HepG2 (cell line): Measurements from ENCODE around the gene DNAJB12. TPM values are rescaled to one million over a fixed set of nuclear protein-coding genes. Genes with fewer than 3 reads are reported as not detected.
A peak's percentile ranks its signal among the peaks of the same experiment; 100 is the strongest.

Experiments
- BCLAF1 ChIP-seq: fragments of 450-650 bp; IDR thresholded peaks from 2 replicates; pipeline ENCODE4 v1.6.1; 2017; ENCODE audit warnings: mild to moderate bottlenecking
- HDAC1 ChIP-seq: sonication (generic); formaldehyde crosslinking; IDR thresholded peaks from 2 replicates; pipeline ENCODE4 v1.5.1; 2020; ENCODE audit warnings: mild to moderate bottlenecking, missing genetic modification reagents
- ISL2 ChIP-seq: sonication (generic); formaldehyde crosslinking; IDR thresholded peaks from 2 replicates; pipeline ENCODE4 v1.5.0; 2020; ENCODE audit warnings: missing genetic modification reagents
- ISX ChIP-seq: sonication (generic); formaldehyde crosslinking; conservative IDR thresholded peaks from 2 replicates; pipeline ENCODE4 v1.5.0; 2020; ENCODE audit warnings: missing genetic modification reagents
- KDM2A ChIP-seq: sonication (generic); formaldehyde crosslinking; IDR thresholded peaks from 2 replicates; pipeline ENCODE4 v1.4.0; 2020; ENCODE audit warnings: low read depth, missing genetic modification reagents, borderline replicate concordance
- KDM5A ChIP-seq: fragments of 200-600 bp; sonication (generic); IDR thresholded peaks from 2 replicates; pipeline ENCODE4 v1.7.0; 2018; ENCODE audit warnings: antibody characterized with exemption, mild to moderate bottlenecking, low read length, borderline replicate concordance
- MZF1 ChIP-seq: sonication (generic); formaldehyde crosslinking; IDR thresholded peaks from 2 replicates; pipeline ENCODE4 v1.8.1; 2023; ENCODE audit warnings: mild to moderate bottlenecking, missing genetic modification reagents, borderline replicate concordance
- RFXAP ChIP-seq: sonication (generic); formaldehyde crosslinking; IDR thresholded peaks from 2 replicates; pipeline ENCODE4 v1.4.0; 2020; ENCODE audit warnings: missing genetic modification reagents, borderline replicate concordance
- RNF219 ChIP-seq: sonication (generic); formaldehyde crosslinking; IDR thresholded peaks from 2 replicates; pipeline ENCODE4 v1.5.0; 2020; ENCODE audit warnings: mild to moderate bottlenecking, missing genetic modification reagents
- SIX4 ChIP-seq: sonication (generic); formaldehyde crosslinking; IDR thresholded peaks from 2 replicates; pipeline ENCODE4 v1.4.0; 2020; ENCODE audit warnings: missing genetic modification reagents
- STAT6 ChIP-seq: sonication (generic); formaldehyde crosslinking; IDR thresholded peaks from 2 replicates; pipeline ENCODE4 v1.4.0; 2020; ENCODE audit warnings: missing genetic modification reagents, mild to moderate bottlenecking, borderline replicate concordance
- ZFYVE20 ChIP-seq: sonication (generic); formaldehyde crosslinking; IDR thresholded peaks from 2 replicates; pipeline ENCODE4 v1.8.0; 2023; ENCODE audit warnings: low read depth, mild to moderate bottlenecking, moderate library complexity, missing genetic modification reagents, borderline replicate concordance
- ZNF280D ChIP-seq: sonication (generic); formaldehyde crosslinking; IDR thresholded peaks from 2 replicates; pipeline ENCODE4 v1.5.1; 2020; ENCODE audit warnings: mild to moderate bottlenecking, missing genetic modification reagents
- ZNF432 ChIP-seq: sonication (generic); formaldehyde crosslinking; IDR thresholded peaks from 2 replicates; pipeline ENCODE4 v1.5.0; 2020; ENCODE audit warnings: missing genetic modification reagents, mild to moderate bottlenecking, borderline replicate concordance
- ZNF567 ChIP-seq: sonication (generic); formaldehyde crosslinking; IDR thresholded peaks from 2 replicates; pipeline ENCODE4 v1.8.1; 2023; ENCODE audit warnings: mild to moderate bottlenecking, missing genetic modification reagents, borderline replicate concordance
- ZNF577 ChIP-seq: sonication (generic); formaldehyde crosslinking; IDR thresholded peaks from 2 replicates; pipeline ENCODE4 v1.4.0; 2020; ENCODE audit warnings: mild to moderate bottlenecking, low read depth, missing genetic modification reagents, borderline replicate concordance
- ZNF589 ChIP-seq: sonication (generic); formaldehyde crosslinking; conservative IDR thresholded peaks from 2 replicates; pipeline ENCODE4 v1.8.0; 2022; ENCODE audit warnings: mild to moderate bottlenecking, moderate library complexity, missing genetic modification reagents
- ZNF644 ChIP-seq: IDR thresholded peaks from 2 replicates; pipeline ENCODE4 v1.6.1; 2016; ENCODE audit warnings: low read depth
- ZNF652 ChIP-seq: IDR thresholded peaks from 2 replicates; pipeline ENCODE4 v1.6.1; 2016; ENCODE audit warnings: low read depth, borderline replicate concordance
- polyA plus RNA-seq, 8 experiments: library from polyadenylated mRNA; depleted of rRNA in 3 of 8; stranded (reverse) in 7 of 8; unstranded in 1 of 8; fragments of >200 nt; fragmentation: Illumina TruSeq in 4 of 8; extraction: Trizol in 4 of 8; gene quantifications; 2 replicates each; pipeline versions ENCODE4 v1.2.1 to v1.2.3, GENCODE V29; 2011 to 2016; ENCODE audit warnings: low read depth in 4 of 8, missing spikeins in 1 of 8, mixed read lengths in 1 of 8; ENCODE audit not compliant: insufficient read depth in 1 of 8
- total RNA-seq, 5 experiments: library from RNA; depleted of rRNA; stranded (reverse); fragments of >200 nt; fragmentation: Illumina TruSeq; extraction: Trizol; gene quantifications; 2 replicates each; pipeline ENCODE4 v1.2.3, GENCODE V29; 2016; ENCODE audit warnings: low read depth in 1 of 5

The DNAJB12 gene
- total and polyA plus RNA-seq, 2 of the 13 experiments (the other 11 are each of a cell fraction or from before 2014, with no cell fraction given): 10.8 to 18.2 TPM

GRCh38 chr10:72334825-72335393 is 19.8 kb downstream of the DNAJB12 start (continued):
- TF ChIP-seq ZNF280D (CRISPR knock-in tag) (0 out of 2 replicates have a peak, but pooled peaks have one; percentile 21), MZF1 (CRISPR knock-in tag) (no peak), KDM2A (CRISPR knock-in tag) (peak; percentile 41; the same call in 1 of the 2 replicates), RFXAP (CRISPR knock-in tag) (peak; percentile 64; the same call in 1 of the 2 replicates), ZNF652 (CRISPR knock-in tag) (no peak), STAT6 (CRISPR knock-in tag) (no peak), ISX (no peak), ZNF577 (CRISPR knock-in tag) (no peak), KDM5A (no peak), SIX4 (CRISPR knock-in tag) (no peak), ZNF432 (CRISPR knock-in tag) (no peak), ISL2 (CRISPR knock-in tag) (peak; percentile 57; the same call in 1 of the 2 replicates), ZNF567 (CRISPR knock-in tag) (no peak), ZNF644 (CRISPR knock-in tag) (0 out of 2 replicates have a peak, but pooled peaks have one; percentile 6), ZNF589 (no peak), BCLAF1 (no peak), ZFYVE20 (CRISPR knock-in tag) (no peak), RNF219 (CRISPR knock-in tag) (no peak), HDAC1 (CRISPR knock-in tag) (peak; percentile 87)
